ENCODE measurements around the gene MRPL24. TPM values are rescaled to one million over a fixed set of nuclear protein-coding genes. Genes with fewer than 3 reads are reported as not detected.

MRPL24 gene
- polyA plus RNA-seq, 1 experiment, result 65.5 TPM

- TF ChIP-seq, protein P1, sequence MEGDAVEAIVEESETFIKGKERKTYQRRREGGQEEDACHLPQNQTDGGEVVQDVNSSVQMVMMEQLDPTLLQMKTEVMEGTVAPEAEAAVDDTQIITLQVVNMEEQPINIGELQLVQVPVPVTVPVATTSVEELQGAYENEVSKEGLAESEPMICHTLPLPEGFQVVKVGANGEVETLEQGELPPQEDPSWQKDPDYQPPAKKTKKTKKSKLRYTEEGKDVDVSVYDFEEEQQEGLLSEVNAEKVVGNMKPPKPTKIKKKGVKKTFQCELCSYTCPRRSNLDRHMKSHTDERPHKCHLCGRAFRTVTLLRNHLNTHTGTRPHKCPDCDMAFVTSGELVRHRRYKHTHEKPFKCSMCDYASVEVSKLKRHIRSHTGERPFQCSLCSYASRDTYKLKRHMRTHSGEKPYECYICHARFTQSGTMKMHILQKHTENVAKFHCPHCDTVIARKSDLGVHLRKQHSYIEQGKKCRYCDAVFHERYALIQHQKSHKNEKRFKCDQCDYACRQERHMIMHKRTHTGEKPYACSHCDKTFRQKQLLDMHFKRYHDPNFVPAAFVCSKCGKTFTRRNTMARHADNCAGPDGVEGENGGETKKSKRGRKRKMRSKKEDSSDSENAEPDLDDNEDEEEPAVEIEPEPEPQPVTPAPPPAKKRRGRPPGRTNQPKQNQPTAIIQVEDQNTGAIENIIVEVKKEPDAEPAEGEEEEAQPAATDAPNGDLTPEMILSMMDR (IDR thresholded peaks at IDR 0.05; ENCODE audit: low read depth, low read length), result peak; percentile 76
- no peaks in the 10 kb centered on the region for H3K9me3 ChIP-seq (ENCODE audit: control insufficient read depth, insufficient read depth, low read length)
- ChIA-PET POLR2A (interaction anchor here (0.5 to 4.3 kb wide), 5 partner anchors 12 to 105 kb away, joined by 3 to 18 read pairs (median 5); partner anchors contain the start of genes ISG20L2 and METTL25B), CTCF (interaction anchor here (0.8 to 13.7 kb wide), 23 partner anchors 8 to 361 kb away, joined by 3 to 233 read pairs (median 7); partner anchors contain the start of genes ISG20L2, METTL25B and NES)
- no peaks in the 10 kb centered on the region for H3K27me3 ChIP-seq (ENCODE audit: control insufficient read depth, insufficient read depth, low read length)
- peak overlapping the region; percentile 52 for H3K4me3 ChIP-seq (ENCODE audit: low read depth, low read length)
- H3K27ac ChIP-seq (ENCODE audit: low read depth, low read length), result peak overlapping the region; percentile 57
- no peak for DNase-seq (ENCODE audit: low read depth, low spot score)
These were observed 34.8 kb downstream of the MRPL24 start for GRCh38 chr1:156705918-156706656.

DNA sequence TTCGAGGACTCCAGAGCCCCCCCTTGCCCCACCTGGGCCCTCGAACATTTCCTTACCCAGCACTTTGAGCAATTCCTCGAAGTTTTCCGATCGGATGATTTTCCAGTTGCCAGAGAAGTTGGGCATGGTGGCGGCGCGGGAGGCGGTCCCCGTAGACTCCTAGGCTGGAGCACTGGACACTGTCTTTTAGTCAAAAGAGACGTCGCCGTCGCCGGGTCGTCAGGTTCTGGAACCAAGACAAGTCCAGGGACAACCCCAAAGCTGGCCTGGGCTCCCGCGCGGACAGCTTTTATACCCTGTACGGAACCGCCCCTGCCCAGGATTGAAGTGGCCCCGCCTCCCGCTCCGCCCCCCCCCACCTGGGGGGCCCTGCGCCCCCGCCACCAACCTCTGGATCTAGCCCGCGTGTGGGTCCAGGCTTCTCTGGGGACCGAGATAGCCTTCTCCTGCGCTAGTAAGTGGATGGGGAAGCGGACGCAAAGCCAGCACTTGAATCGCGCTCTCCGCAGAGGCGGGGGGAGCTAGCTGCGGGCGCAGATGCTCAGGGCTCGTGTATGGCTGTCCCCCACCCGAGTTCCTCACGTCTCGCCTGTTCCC lies 35.5 kb downstream of the MRPL24 start, which contains the start of gene CRABP2:
Gene CRABP2 (minus strand): TSS at position 263 of the 597 bp plus-strand sequence. CDS start 137 bp downstream, at position 126.
- Histone ChIP-seq H3K27me3 (ENCODE audit: control insufficient read depth, insufficient read depth, low read length) (no peaks in the 10 kb centered on the region), H3K27ac (ENCODE audit: low read depth, low read length) (peak within 1 kb of the TSS; percentile 57), H3K4me3 (ENCODE audit: low read depth, low read length) (peak within 1 kb of the TSS; percentile 52), H3K9me3 (ENCODE audit: control insufficient read depth, insufficient read depth, low read length) (no peaks in the 10 kb centered on the region)
- ChIA-PET POLR2A (interaction anchor here (0.5 to 4.3 kb wide), 5 partner anchors 8 to 30 kb away, joined by 3 to 18 read pairs (median 5); partner anchors contain the start of genes ISG20L2 and METTL25B), CTCF (interaction anchor here (0.8 to 13.7 kb wide), 20 partner anchors 8 to 361 kb away, joined by 3 to 233 read pairs (median 7); partner anchors contain the start of genes ISG20L2, METTL25B and NES)
- TF ChIP-seq, protein P1 (IDR thresholded peaks at IDR 0.05; ENCODE audit: low read depth, low read length), result no peak
- DNase-seq (ENCODE audit: low read depth, low spot score), result no peak

- TF ChIP-seq, protein P1 (IDR thresholded peaks at IDR 0.05; ENCODE audit: low read depth, low read length), result 0 out of 2 replicates have a peak, but pooled peaks have one; percentile 1
- ChIA-PET POLR2A (interaction anchor here (0.5 to 4.3 kb wide), 4 partner anchors 9 to 29 kb away, joined by 3 to 18 read pairs (median 4); partner anchors contain the start of genes ISG20L2 and METTL25B), CTCF (interaction anchor here (1.0 to 13.7 kb wide), 10 partner anchors 14 to 185 kb away, joined by 3 to 233 read pairs (median 8); partner anchors contain the start of genes ISG20L2, METTL25B and NES)
- Histone ChIP-seq H3K27ac (ENCODE audit: low read depth, low read length) (peak overlapping the region; percentile 31), H3K4me3 (ENCODE audit: low read depth, low read length) (peak overlapping the region; percentile 52), H3K27me3 (ENCODE audit: control insufficient read depth, insufficient read depth, low read length) (no peaks in the 10 kb centered on the region), H3K9me3 (ENCODE audit: control insufficient read depth, insufficient read depth, low read length) (peaks cover 1% of the 10 kb centered on the region; the same call in 1 of the 2 replicates)
- DNase-seq (ENCODE audit: low read depth, low spot score), result no peak
These were observed 36.0 kb downstream of the MRPL24 start for GRCh38 chr1:156704930-156705320.

- Histone ChIP-seq H3K27me3 (ENCODE audit: control insufficient read depth, insufficient read depth, low read length) (no peaks in the 10 kb centered on the region), H3K4me3 (ENCODE audit: low read depth, low read length) (peak overlapping the region; percentile 52), H3K27ac (ENCODE audit: low read depth, low read length) (no peak overlapping the region), H3K9me3 (ENCODE audit: control insufficient read depth, insufficient read depth, low read length) (peaks cover 3% of the 10 kb centered on the region; the same call in 1 of the 2 replicates)
- TF ChIP-seq, protein P1 (IDR thresholded peaks at IDR 0.05; ENCODE audit: low read depth, low read length), result no peak
- ChIA-PET CTCF (interaction anchor here (0.6 to 13.7 kb wide), 7 partner anchors 11 to 44 kb away, joined by 3 to 233 read pairs (median 26); partner anchors contain the start of genes ISG20L2, METTL25B and NES), POLR2A (interaction anchor here (1.2 to 4.3 kb wide), 3 partner anchors 15 to 29 kb away, joined by 3 to 18 read pairs (median 5); partner anchors contain the start of genes ISG20L2 and METTL25B)
- DNase-seq (ENCODE audit: low read depth, low spot score), result no peak
These were observed 36.6 kb downstream of the MRPL24 start for GRCh38 chr1:156704166-156704711.

Measured in AG04450 (cell line).